H1 (cell line): Measurements from ENCODE around the gene PRDM5. TPM values are rescaled to one million over a fixed set of nuclear protein-coding genes. Genes with fewer than 3 reads are reported as not detected.

ENCODE experiments used
- CTCF ChIA-PET: fragments of 300-600 bp; sonication (Branson Sonifier 250); formaldehyde crosslinking; loops from one replicate; lab custom pipeline; 2021; ENCODE audit not compliant: partially characterized antibody; lab: Charles Lee
- POLR2A ChIA-PET: fragments of 300-600 bp; sonication (Branson Sonifier 250); formaldehyde crosslinking; loops from one replicate; lab custom pipeline; 2021; ENCODE audit warnings: inconsistent platforms; ENCODE audit not compliant: partially characterized antibody; lab: Charles Lee
- DNase-seq, 2 experiments: peaks; one replicate each; pipeline versions ENCODE4 v3.0.0 to v3.0.0-alpha.2; 2010 to 2022; ENCODE audit warnings: low spot score in 2 of 2, low read depth in 1 of 2, mixed read lengths in 1 of 2
- FAIRE-seq: peaks from 2 replicates; lab custom pipeline; 2011; peaks lifted over from hg19 to GRCh38; lab: Jason Lieb, UNC
- H2AFZ ChIP-seq: 2 replicates; pipeline ENCODE4 v1.8.1; 2012; ENCODE audit warnings: low read length, inconsistent platforms
- H2AK5ac ChIP-seq: 2 replicates; pipeline ENCODE4 v1.6.1; 2013; ENCODE audit warnings: low read depth, low read length
- H2BK120ac ChIP-seq: replicated peaks from 2 replicates; pipeline ENCODE3; 2013; ENCODE audit warnings: low read depth, low read length, inconsistent platforms
- H2BK12ac ChIP-seq: 2 replicates; pipeline ENCODE4 v1.6.1; 2013; ENCODE audit warnings: low read depth, low read length
- H2BK15ac ChIP-seq: 2 replicates; pipeline ENCODE4 v1.6.1; 2013; ENCODE audit warnings: low read length
- H2BK20ac ChIP-seq: 2 replicates; pipeline ENCODE4 v1.6.1; 2013; ENCODE audit warnings: low read length
- H2BK5ac ChIP-seq: 2 replicates; pipeline ENCODE4 v1.6.1; 2013; ENCODE audit warnings: low read depth, low read length
- H3K14ac ChIP-seq: 2 replicates; pipeline ENCODE4 v1.6.1; 2013; ENCODE audit warnings: inconsistent platforms; ENCODE audit not compliant: insufficient read length
- H3K18ac ChIP-seq: 2 replicates; pipeline ENCODE4 v1.6.1; 2013; ENCODE audit warnings: low read length; ENCODE audit errors: extremely low read depth
- H3K23ac ChIP-seq: 2 replicates; pipeline ENCODE4 v1.6.1; 2013; ENCODE audit warnings: inconsistent platforms; ENCODE audit not compliant: insufficient read length
- H3K23me2 ChIP-seq: 2 replicates; pipeline ENCODE4 v1.6.1; 2013; ENCODE audit warnings: low read depth, low read length
- H3K27ac ChIP-seq: 2 replicates; pipeline ENCODE4 v1.6.1; 2011; ENCODE audit warnings: low read depth, low read length, inconsistent platforms
- H3K27me3 ChIP-seq, 4 experiments: replicated peaks in 1 of 4; 1 replicate in 1 of 4; 2 replicates in 3 of 4; pipeline versions ENCODE4 v1.6.1 to v1.8.1; 2011 to 2013; ENCODE audit warnings: low read length in 3 of 4, mild to moderate bottlenecking in 3 of 4, inconsistent platforms in 2 of 4, mixed read lengths in 2 of 4, moderate library complexity in 1 of 4; ENCODE audit not compliant: control insufficient read depth in 3 of 4, insufficient read depth in 3 of 4; ENCODE audit errors: extremely low read depth in 1 of 4
- H3K36me3 ChIP-seq, 4 experiments: 2 replicates each; pipeline versions ENCODE4 v1.6.1 to v1.8.1; 2011 to 2013; ENCODE audit warnings: mild to moderate bottlenecking in 4 of 4, low read length in 3 of 4, moderate library complexity in 2 of 4, control low read depth in 1 of 4, inconsistent platforms in 1 of 4; ENCODE audit not compliant: insufficient read depth in 4 of 4, control insufficient read depth in 2 of 4
- H3K4ac ChIP-seq: replicated peaks from 2 replicates; pipeline ENCODE3; 2013; ENCODE audit warnings: low read length, low read depth, mixed read lengths, inconsistent platforms; ENCODE audit not compliant: insufficient read length
- H3K4me1 ChIP-seq, 4 experiments: replicated peaks in 1 of 4; 1 replicate in 1 of 4; 2 replicates in 3 of 4; pipeline versions ENCODE4 v1.6.1 to v1.8.1; 2011 to 2013; ENCODE audit warnings: low read length in 3 of 4, inconsistent platforms in 2 of 4, mixed read lengths in 1 of 4; ENCODE audit not compliant: insufficient read depth in 4 of 4, control insufficient read depth in 3 of 4
- H3K4me2 ChIP-seq, 2 experiments: 2 replicates each; pipeline versions ENCODE4 v1.6.1 to v1.8.1; 2011 to 2013; ENCODE audit warnings: low read depth in 2 of 2, low read length in 2 of 2, control low read depth in 1 of 2, inconsistent platforms in 1 of 2, mild to moderate bottlenecking in 1 of 2; ENCODE audit not compliant: insufficient read depth in 1 of 2
- H3K4me3 ChIP-seq, 4 experiments: fragments of 200-600, 300-600 bp in 1 of 4; sonication (generic), shearing (Covaris generic), sonication (Bioruptor Twin) in 1 of 4; 2 replicates each; pipeline versions ENCODE4 v1.5.1 to v1.8.1; 2011 to 2016; ENCODE audit warnings: low read length in 4 of 4, low read depth in 3 of 4, control low read depth in 2 of 4, inconsistent platforms in 2 of 4, mild to moderate bottlenecking in 2 of 4, mixed read lengths in 1 of 4, moderate library complexity in 1 of 4; ENCODE audit not compliant: insufficient read depth in 2 of 4; ENCODE audit errors: extremely low read depth in 1 of 4
- H3K56ac ChIP-seq: replicated peaks from 2 replicates; pipeline ENCODE3; 2013; ENCODE audit warnings: low read depth, mild to moderate bottlenecking, mixed read lengths, low read length, inconsistent platforms; ENCODE audit not compliant: insufficient read length
- H3K79me1 ChIP-seq: 2 replicates; pipeline ENCODE4 v1.6.1; 2013; ENCODE audit warnings: low read depth, low read length, control low read depth
- H3K79me2 ChIP-seq, 2 experiments: 2 replicates each; pipeline versions ENCODE4 v1.6.1 to v1.8.1; 2012 to 2013; ENCODE audit warnings: low read length in 2 of 2, mild to moderate bottlenecking in 2 of 2, inconsistent platforms in 1 of 2; ENCODE audit not compliant: insufficient read depth in 2 of 2, control insufficient read depth in 1 of 2
- H3K9ac ChIP-seq, 4 experiments: replicated peaks in 1 of 4; 1 replicate in 1 of 4; 2 replicates in 3 of 4; pipeline versions ENCODE4 v1.6.1 to v1.8.1; 2011 to 2013; ENCODE audit warnings: low read depth in 3 of 4, low read length in 3 of 4, control low read depth in 2 of 4, mild to moderate bottlenecking in 2 of 4, moderate library complexity in 2 of 4, inconsistent platforms in 1 of 4; ENCODE audit errors: extremely low read depth in 1 of 4
- H3K9me3 ChIP-seq, 2 experiments: 2 replicates each; pipeline versions ENCODE4 v1.6.1 to v1.8.1; 2012 to 2013; ENCODE audit warnings: mild to moderate bottlenecking in 2 of 2, moderate library complexity in 2 of 2, control low read depth in 1 of 2, inconsistent platforms in 1 of 2, low read depth in 1 of 2, low read length in 1 of 2, mixed read lengths in 1 of 2; ENCODE audit not compliant: insufficient read depth in 2 of 2
- H4K20me1 ChIP-seq, 2 experiments: replicated peaks in 1 of 2; 2 replicates each; pipeline versions ENCODE3 to v1.8.1; 2011 to 2013; ENCODE audit warnings: inconsistent platforms in 2 of 2, low read length in 2 of 2, mild to moderate bottlenecking in 1 of 2; ENCODE audit not compliant: insufficient read depth in 2 of 2, control insufficient read depth in 1 of 2
- H4K5ac ChIP-seq: 2 replicates; pipeline ENCODE4 v1.6.1; 2013; ENCODE audit warnings: low read length, low read depth, mixed read lengths, inconsistent platforms; ENCODE audit not compliant: insufficient read length
- H4K8ac ChIP-seq: 2 replicates; pipeline ENCODE4 v1.8.0; 2013; ENCODE audit warnings: mild to moderate bottlenecking, moderate library complexity, low read length, inconsistent platforms; ENCODE audit not compliant: insufficient read depth; ENCODE audit errors: extremely low read depth
- H4K91ac ChIP-seq: replicated peaks from 2 replicates; pipeline ENCODE3; 2013; ENCODE audit warnings: low read length, mixed read lengths, inconsistent platforms; ENCODE audit not compliant: insufficient read length
- CTBP2 ChIP-seq: IDR thresholded peaks from 2 replicates; pipeline ENCODE4 v1.7.0; 2011; ENCODE audit warnings: borderline replicate concordance, mild to moderate bottlenecking, moderate library complexity, mixed read lengths, low read length; ENCODE audit not compliant: insufficient read depth, insufficient read length
- HDAC6 ChIP-seq: IDR thresholded peaks from one replicate; pipeline ENCODE4 v1.7.1; 2012; ENCODE audit warnings: low read depth, mild to moderate bottlenecking, inconsistent platforms, low read length, moderate library complexity
- NANOG ChIP-seq: IDR thresholded peaks from 2 replicates; pipeline ENCODE4 v1.6.1; 2011; ENCODE audit warnings: low read length, low read depth, mild to moderate bottlenecking, inconsistent platforms; ENCODE audit not compliant: insufficient read depth, poor library complexity, severe bottlenecking
- NRF1 ChIP-seq: IDR thresholded peaks from 2 replicates; pipeline ENCODE4 v1.6.1; 2011; ENCODE audit warnings: mild to moderate bottlenecking, low read depth, low read length, improper control_type of control experiment
- PHF8 ChIP-seq: fragments of 200-600 bp; sonication (generic); conservative IDR thresholded peaks from 2 replicates; pipeline ENCODE4 v1.7.1; 2012; ENCODE audit warnings: low read depth, mild to moderate bottlenecking, inconsistent platforms, low read length, moderate library complexity
- POLR2A ChIP-seq, 2 experiments: IDR thresholded peaks; 1 replicate in 1 of 2; 2 replicates in 1 of 2; pipeline ENCODE4 v1.6.1; 2011; ENCODE audit warnings: low read depth in 2 of 2, low read length in 2 of 2, mild to moderate bottlenecking in 2 of 2; ENCODE audit errors: control extremely low read depth in 1 of 2
- POU5F1 ChIP-seq: IDR thresholded peaks from 2 replicates; pipeline ENCODE4 v1.6.1; 2011; ENCODE audit warnings: low read depth, mild to moderate bottlenecking, low read length, moderate library complexity
- RAD21 ChIP-seq, 2 experiments: IDR thresholded peaks in 1 of 2; conservative IDR thresholded peaks in 1 of 2; 2 replicates each; pipeline ENCODE4 v1.6.1; 2011; ENCODE audit warnings: low read depth in 2 of 2, low read length in 2 of 2, improper control_type of control experiment in 1 of 2, inconsistent platforms in 1 of 2, mild to moderate bottlenecking in 1 of 2, moderate library complexity in 1 of 2
- SAP30 ChIP-seq: fragments of 300-600 bp; sonication (generic); IDR thresholded peaks from 2 replicates; pipeline ENCODE4 v1.7.1; 2012; ENCODE audit warnings: low read length, moderate library complexity, mild to moderate bottlenecking, inconsistent platforms; ENCODE audit not compliant: insufficient read depth, insufficient replicate concordance
- TAF1 ChIP-seq: IDR thresholded peaks from 2 replicates; pipeline ENCODE4 v1.6.1; 2011; ENCODE audit warnings: mild to moderate bottlenecking, low read depth, low read length
- TCF12 ChIP-seq: IDR thresholded peaks from 2 replicates; pipeline ENCODE4 v1.6.1; 2011; ENCODE audit warnings: low read depth, mild to moderate bottlenecking, low read length
- WGBS, 2 experiments: shearing (Covaris generic) in 1 of 2; methylation state at CpG; one replicate each; pipeline versions ENCODE4 v1.1.6 to v1.1.7; 2013 to 2015; ENCODE audit warnings: low lambda C conversion rate in 2 of 2, mixed read lengths in 2 of 2, inconsistent platforms in 1 of 2, low coverage in 1 of 2, missing lambda C conversion rate in 1 of 2; ENCODE audit not compliant: insufficient replicate concordance in 2 of 2, insufficient coverage in 1 of 2, insufficient read length in 1 of 2; ENCODE audit errors: extremely low coverage in 1 of 2, missing lambda C conversion rate in 1 of 2; 5-methylcytosine and 5-hydroxymethylcytosine counted together
- polyA plus RNA-seq, 7 experiments: library from polyadenylated mRNA; depleted of rRNA in 3 of 7; stranded (reverse) in 5 of 7; unstranded in 2 of 7; fragments of >200 nt in 5 of 7; fragments of 200-250 nt in 2 of 7; gene quantifications; 1 replicate in 5 of 7; 2 replicates in 1 of 7; 4 replicates in 1 of 7; pipeline versions ENCODE4 v1.2.1 to v1.2.3, GENCODE V29; 2011 to 2013; ENCODE audit warnings: missing spikeins in 2 of 7, mixed read lengths in 2 of 7
- total RNA-seq: library from RNA; stranded (reverse); fragmentation: NEBNext Ultra II Directional; extraction: Animal tissue kit (Norgen Biotek cat#: 25700); gene quantifications from 2 replicates; pipeline ENCODE4 v1.2.1, GENCODE V29; 2021

PRDM5 gene
- total and polyA plus RNA-seq, 2 of the 8 experiments (the other 6 are each of a cell fraction or from before 2014, with no cell fraction given): 8.2 to 23.4 TPM

DNA sequence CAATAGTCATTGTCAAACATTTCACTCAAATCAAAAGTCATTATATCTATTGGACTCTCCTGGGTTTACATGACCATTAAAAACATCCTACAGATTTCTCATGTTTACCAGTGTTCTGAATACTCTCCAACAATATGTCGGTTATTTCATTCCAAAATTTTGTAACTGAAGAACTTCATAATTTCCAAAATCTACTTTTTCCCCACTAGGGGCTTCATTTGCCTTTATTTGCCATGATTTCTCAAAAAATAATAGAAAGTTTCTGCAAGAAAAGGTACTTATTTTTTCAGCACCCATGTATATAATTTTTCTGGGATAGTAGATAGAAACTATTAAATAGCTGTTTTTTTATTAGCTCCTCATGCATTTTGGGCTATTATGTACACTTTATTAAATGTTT, 49.0 kb downstream of the PRDM5 start:
- H3K27ac ChIP-seq: no peak overlapping the region
- no peak overlapping the region for H3K4ac ChIP-seq
- DNase-seq (no peak), FAIRE-seq (no peak)
- no peak overlapping the region for H2BK5ac ChIP-seq
- no peak overlapping the region for H2AFZ ChIP-seq
- no peak overlapping the region for H3K18ac ChIP-seq
- H2BK12ac ChIP-seq: no peak overlapping the region
- no peak overlapping the region for H3K9ac ChIP-seq
- no peak overlapping the region for H4K91ac ChIP-seq
- ChIA-PET POLR2A (interaction anchor here (1.7 kb wide), 1 partner anchor 48 kb away, joined by 5 read pairs; no protein-coding TSS in a partner anchor), CTCF (interaction anchor here (0.6 to 1.6 kb wide), 3 partner anchors 29 to 363 kb away, joined by 4 to 6 read pairs (median 5); no protein-coding TSS in a partner anchor)
- H3K79me1 ChIP-seq: no peaks in the 10 kb centered on the region
- H3K56ac ChIP-seq: no peak overlapping the region
- H3K23me2 ChIP-seq: no peaks in the 10 kb centered on the region
- no peak overlapping the region for H3K4me2 ChIP-seq
- H2BK120ac ChIP-seq: no peak overlapping the region
- no peaks in the 10 kb centered on the region for H3K9me3 ChIP-seq
- no peak overlapping the region for H3K23ac ChIP-seq
- no peak overlapping the region for H3K14ac ChIP-seq
- H2AK5ac ChIP-seq: no peak overlapping the region
- WGBS, 2 experiments: 93% methylated on average over 1 of the region's 1 CpG; no CpG with 5 or more reads in 1 of the 2 experiments
- no peak overlapping the region for H2BK20ac ChIP-seq
- H3K79me2 ChIP-seq: no peaks in the 10 kb centered on the region
- peaks cover 0 to 10% (median 2%) of the 10 kb centered on the region in 4 experiments; a peak in 2 of 7 replicates for H3K4me1 ChIP-seq
- H3K27me3 ChIP-seq: no peaks in the 10 kb centered on the region
- H4K8ac ChIP-seq: no peak overlapping the region
- no peak overlapping the region for H3K4me3 ChIP-seq
- H4K20me1 ChIP-seq: no peaks in the 10 kb centered on the region
- H3K36me3 ChIP-seq: no peaks in the 10 kb centered on the region
- H4K5ac ChIP-seq: no peak overlapping the region
- H2BK15ac ChIP-seq: no peak overlapping the region
- TF ChIP-seq POLR2A (IDR thresholded peaks at IDR 0.05; ENCODE audit: control extremely low read depth in 1 of 2, low read depth in 2 of 2, low read length in 2 of 2): no peak
- TF ChIP-seq RAD21 (IDR thresholded peaks at IDR 0.05 in 1 of 2, conservative IDR thresholded peaks at IDR 0.05 in 1 of 2; ENCODE audit: low read depth in 2 of 2, low read length in 2 of 2): no peak
- no peak for TF ChIP-seq HDAC6
- no peak for TF ChIP-seq TCF12
- no peak for TF ChIP-seq SAP30
- TF ChIP-seq POU5F1: no peak
- TF ChIP-seq NRF1: no peak
- no peak for TF ChIP-seq TAF1
- no peak for TF ChIP-seq NANOG
- no peak for TF ChIP-seq CTBP2
- TF ChIP-seq PHF8: no peak
